ENCODE results near the gene CPM. TPM values are rescaled to one million over a fixed set of nuclear protein-coding genes. Genes with fewer than 3 reads are reported as not detected.

The CPM gene
- total RNA-seq, 1 donor from 2014 or later: 224 TPM

DNA sequence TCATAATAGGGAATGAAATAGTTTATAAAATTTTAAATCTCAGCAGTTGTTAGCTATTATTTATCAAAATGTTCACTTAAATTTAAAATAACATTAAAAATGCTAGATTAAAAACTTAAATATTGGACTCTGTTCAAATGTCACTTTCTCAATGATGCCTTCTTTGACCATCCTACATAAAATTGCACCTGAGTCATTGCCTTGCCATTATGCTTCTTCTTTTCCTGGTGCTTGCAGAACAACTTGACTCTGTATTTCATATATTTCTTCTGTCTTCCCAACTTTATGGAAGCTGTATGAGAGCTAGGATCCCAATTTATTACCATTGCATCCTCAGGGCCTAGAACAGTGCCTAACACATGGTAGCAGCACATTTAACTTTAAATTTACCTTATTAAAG lies 37.3 kb upstream of the CPM start:
- intact Hi-C loops (cut with DNase I): no loop called here
- no peaks in the 10 kb centered on the region for H3K9me3 ChIP-seq
- TF ChIP-seq, protein P1, sequence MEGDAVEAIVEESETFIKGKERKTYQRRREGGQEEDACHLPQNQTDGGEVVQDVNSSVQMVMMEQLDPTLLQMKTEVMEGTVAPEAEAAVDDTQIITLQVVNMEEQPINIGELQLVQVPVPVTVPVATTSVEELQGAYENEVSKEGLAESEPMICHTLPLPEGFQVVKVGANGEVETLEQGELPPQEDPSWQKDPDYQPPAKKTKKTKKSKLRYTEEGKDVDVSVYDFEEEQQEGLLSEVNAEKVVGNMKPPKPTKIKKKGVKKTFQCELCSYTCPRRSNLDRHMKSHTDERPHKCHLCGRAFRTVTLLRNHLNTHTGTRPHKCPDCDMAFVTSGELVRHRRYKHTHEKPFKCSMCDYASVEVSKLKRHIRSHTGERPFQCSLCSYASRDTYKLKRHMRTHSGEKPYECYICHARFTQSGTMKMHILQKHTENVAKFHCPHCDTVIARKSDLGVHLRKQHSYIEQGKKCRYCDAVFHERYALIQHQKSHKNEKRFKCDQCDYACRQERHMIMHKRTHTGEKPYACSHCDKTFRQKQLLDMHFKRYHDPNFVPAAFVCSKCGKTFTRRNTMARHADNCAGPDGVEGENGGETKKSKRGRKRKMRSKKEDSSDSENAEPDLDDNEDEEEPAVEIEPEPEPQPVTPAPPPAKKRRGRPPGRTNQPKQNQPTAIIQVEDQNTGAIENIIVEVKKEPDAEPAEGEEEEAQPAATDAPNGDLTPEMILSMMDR (IDR thresholded peaks at IDR 0.05): no peak
- no peak for DNase-seq
- no peak overlapping the region for H3K4me3 ChIP-seq
- H3K4me1 ChIP-seq: no peaks in the 10 kb centered on the region
- no peaks in the 10 kb centered on the region for H3K36me3 ChIP-seq
- ATAC-seq: no peak
- H3K27me3 ChIP-seq (ENCODE audit: low read depth): no peaks in the 10 kb centered on the region
- H3K27ac ChIP-seq: peak overlapping the region; percentile 28

DNA sequence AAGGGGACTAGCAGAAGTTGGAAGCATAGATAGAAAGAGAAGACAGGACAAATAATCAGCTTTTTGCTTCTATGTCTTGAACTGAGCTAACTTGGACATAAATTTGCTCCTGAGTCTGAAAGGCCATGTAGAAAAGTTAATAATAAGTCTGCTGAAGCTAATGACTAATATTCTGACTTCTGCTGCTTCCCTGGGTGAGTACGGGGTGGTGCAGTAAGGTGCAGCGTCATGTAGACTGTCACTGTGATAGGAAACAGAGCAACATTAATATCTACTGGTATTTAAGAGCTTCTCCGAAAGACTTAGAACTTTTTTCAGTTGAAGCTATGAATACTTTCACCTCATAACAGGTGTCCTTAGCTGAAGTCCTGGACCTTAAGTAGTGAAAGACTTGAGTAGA lies 34.1 kb upstream of the CPM start:
- H3K4me3 ChIP-seq: peak overlapping the region; percentile 9
- intact Hi-C loops (cut with DNase I): no loop called here
- DNase-seq: no peak
- H3K27me3 ChIP-seq (ENCODE audit: low read depth): no peaks in the 10 kb centered on the region
- H3K36me3 ChIP-seq: no peaks in the 10 kb centered on the region
- no peaks in the 10 kb centered on the region for H3K9me3 ChIP-seq
- H3K27ac ChIP-seq: no peak overlapping the region
- peaks cover 15% of the 10 kb centered on the region for H3K4me1 ChIP-seq
- ATAC-seq: no peak
- TF ChIP-seq, protein P1 (IDR thresholded peaks at IDR 0.05): no peak

DNA sequence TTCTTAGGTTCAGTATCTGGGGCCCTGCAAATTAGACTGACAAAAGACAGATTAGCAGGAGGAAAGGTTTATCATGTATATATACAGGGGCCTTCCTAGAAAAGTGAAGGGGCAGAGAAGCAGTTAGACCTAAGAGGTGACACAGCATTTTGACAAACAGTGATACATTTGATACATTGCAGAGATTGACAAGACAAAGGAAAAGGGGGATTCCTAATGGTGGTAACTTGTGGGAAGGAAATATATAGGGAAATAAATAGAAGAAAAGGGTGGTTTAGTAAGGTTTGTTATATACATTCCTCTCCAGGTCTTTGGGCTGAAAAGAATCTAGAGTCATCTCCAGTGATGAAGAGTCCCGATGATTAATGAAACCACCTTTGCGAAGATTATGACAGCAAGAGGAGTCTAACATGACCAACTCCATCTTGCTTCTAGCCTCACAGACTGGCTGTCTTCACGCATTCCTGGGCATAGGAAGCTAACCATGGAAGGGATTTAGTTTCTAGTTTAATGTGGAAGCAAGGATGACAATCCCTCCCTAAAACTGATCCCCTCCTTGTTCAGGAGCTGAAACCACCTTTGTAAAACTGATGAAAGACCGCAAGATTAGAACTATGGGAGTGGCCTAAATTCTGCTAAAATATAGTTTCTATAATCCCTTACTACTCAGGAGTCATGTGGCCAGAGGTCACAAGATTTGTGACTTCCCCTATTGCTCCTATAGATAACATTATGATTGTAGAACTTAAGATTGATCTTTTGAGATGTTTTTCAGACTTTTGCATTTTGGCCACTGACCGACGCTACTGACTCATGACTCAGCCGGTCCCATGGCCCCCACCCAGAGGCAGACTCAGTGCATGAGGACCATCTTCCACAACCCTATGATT lies 31.1 kb upstream of the CPM start:
- ATAC-seq (no peak), DNase-seq (no peak)
- intact Hi-C loops (cut with DNase I): no loop called here
- H3K4me3 ChIP-seq: no peak overlapping the region
- peaks cover 22% of the 10 kb centered on the region for H3K4me1 ChIP-seq
- H3K36me3 ChIP-seq: no peaks in the 10 kb centered on the region
- H3K9me3 ChIP-seq: no peaks in the 10 kb centered on the region
- TF ChIP-seq, protein P1 (IDR thresholded peaks at IDR 0.05): no peak
- no peaks in the 10 kb centered on the region for H3K27me3 ChIP-seq (ENCODE audit: low read depth)
- H3K27ac ChIP-seq: peak overlapping the region; percentile 10

DNA sequence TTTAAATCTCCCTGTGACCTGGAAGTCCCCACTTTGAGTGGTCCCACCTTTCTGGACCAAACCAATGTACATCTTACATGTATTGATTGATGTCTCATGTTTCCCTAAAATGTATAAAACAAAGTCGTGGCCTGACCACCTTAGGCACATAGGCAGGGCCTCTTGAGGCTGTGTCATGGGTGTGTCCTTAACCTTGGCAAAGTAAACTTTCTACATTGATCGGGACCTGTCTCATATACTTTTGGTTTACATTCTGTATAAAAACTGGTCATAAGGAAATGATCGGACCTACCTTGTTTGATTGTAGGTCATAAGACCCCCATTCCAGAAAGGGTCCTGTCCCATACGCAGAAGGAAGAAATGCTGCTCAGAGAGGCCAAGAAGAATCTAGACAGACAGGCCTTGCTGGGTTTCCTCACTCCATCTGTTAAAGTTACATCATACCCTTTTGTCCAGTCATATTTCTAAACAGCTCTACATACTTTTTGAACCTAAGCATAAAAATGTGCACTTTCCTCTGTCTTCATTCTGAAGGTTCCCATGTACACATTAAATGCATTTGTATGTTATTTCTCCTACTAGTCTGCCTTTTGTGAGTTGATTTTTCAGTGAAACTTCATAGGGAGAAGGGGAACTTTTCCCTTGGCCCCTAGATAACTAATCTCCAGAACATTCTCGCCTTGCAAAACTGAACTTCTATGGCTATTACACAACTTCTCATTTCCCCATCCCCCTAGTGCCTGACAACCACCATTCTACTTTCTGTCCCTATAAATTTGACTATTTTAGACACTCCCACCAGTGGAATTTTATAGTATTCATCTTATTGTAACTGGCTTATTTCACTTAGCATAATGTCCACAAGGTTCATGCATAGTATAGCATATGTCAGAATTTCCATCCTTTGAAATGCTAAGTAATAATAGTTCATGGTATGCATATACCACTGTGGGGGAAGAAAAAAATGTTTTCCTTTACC lies 30.2 kb upstream of the CPM start:
- intact Hi-C loops (cut with DNase I): no loop called here
- DNase-seq: no peak
- peak; percentile 61 to 66 for ATAC-seq
- Histone ChIP-seq H3K4me3 (peak overlapping the region; percentile 3), H3K36me3 (no peaks in the 10 kb centered on the region), H3K4me1 (peaks cover 22% of the 10 kb centered on the region), H3K9me3 (no peaks in the 10 kb centered on the region), H3K27me3 (ENCODE audit: low read depth) (no peaks in the 10 kb centered on the region), H3K27ac (peak overlapping the region; percentile 44)
- TF ChIP-seq, protein P1 (IDR thresholded peaks at IDR 0.05): no peak

DNA sequence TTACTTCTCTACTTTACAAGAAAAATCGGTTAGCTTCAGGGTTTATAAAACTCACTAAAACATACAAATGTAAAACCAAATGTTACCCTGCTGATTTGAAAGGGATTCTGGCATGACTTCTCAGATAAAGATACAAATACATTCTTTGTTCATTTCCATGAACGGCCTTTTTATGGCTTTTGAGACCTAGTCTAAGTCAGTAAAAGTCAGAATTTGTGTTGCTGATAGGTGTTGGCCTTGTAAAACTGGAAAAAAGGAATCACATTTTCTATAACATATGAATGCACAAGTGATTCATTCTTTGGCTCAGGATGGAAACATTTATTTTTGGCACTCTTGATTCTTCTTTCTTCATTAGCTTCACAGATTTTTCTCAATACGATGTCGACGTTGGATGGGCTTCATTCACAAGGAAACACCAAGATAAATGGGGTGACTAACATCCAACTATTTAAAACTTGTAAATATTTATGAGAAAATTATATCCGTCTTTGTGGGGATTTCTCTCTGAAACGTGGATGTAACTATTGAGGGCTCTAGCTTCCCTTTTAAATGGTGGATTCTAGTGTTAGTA lies 27.0 kb upstream of the CPM start:
- no peak for DNase-seq
- TF ChIP-seq, protein P1 (IDR thresholded peaks at IDR 0.05): no peak

More for the DNA sequence above, 27.0 kb upstream of the CPM start:
- intact Hi-C loops (cut with DNase I): no loop called here
- Histone ChIP-seq H3K27ac (no peak overlapping the region), H3K36me3 (no peaks in the 10 kb centered on the region), H3K9me3 (no peaks in the 10 kb centered on the region), H3K4me3 (no peak overlapping the region), H3K27me3 (ENCODE audit: low read depth) (no peaks in the 10 kb centered on the region), H3K4me1 (peaks cover 22% of the 10 kb centered on the region)
- ATAC-seq: no peak
